HG03442 (cell line): ENCODE data around the gene RFX7.

Experiments
- ATAC-seq: cut with Tn5 transposase; IDR thresholded peaks from one replicate; pipeline ENCODE4 v1.9.1; 2021; ENCODE audit warnings: mild to moderate bottlenecking, moderate library complexity; ENCODE audit not compliant: unreplicated experiment

RFX7 gene

GRCh38 chr15:56244811-56245576, 1.3 kb upstream of the RFX7 start:
- no peak for ATAC-seq

DNA sequence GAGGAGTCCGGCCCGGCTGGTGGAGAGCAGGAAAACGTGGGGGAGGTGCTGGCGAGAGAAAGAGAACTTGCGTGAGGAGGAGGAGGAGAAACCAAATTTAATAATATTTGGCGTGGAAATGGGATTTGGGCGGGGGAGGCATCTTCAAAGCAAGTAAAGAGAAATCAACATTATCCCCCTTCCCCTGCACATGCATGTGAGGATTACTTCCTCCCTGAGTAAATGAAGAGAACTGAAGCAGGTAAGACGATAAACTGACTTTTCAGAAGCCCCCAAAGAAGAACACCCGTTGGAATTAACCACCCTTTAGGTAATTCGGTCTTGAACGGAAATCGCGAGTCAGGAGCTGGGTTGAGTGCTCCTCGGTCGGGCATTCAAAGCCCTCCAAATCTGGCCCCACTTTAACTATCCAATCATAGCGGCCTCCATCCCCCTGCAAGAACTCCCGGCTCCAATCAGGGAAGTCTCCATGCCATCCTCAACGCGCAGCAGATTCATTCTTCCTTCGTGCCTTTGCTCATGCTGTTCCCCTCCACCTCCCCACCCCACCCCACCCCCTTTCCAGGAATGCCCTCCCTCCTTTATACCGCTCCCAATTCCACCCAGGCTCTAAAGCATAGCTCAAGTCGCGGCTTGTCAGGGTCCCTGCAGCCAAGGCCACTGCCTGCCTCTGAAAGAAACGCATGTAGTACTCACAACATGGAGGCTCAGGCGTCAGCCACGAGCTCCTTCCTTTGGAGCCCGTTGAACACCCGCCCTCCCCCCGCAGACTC, 545 bp upstream of the RFX7 start:
- no peak for ATAC-seq

GRCh38 chr15:56242576-56243162, 1.0 kb downstream of the RFX7 start:
- no peak for ATAC-seq

- no peak for ATAC-seq
Measured at GRCh38 chr15:56241374-56242105, 2.1 kb downstream of the RFX7 start.

GRCh38 chr15:56240390-56240789, 3.3 kb downstream of the RFX7 start:
- ATAC-seq, result no peak

GRCh38 chr15:56236197-56236596, 7.5 kb downstream of the RFX7 start:
- ATAC-seq, result no peak

- no peak for ATAC-seq
Measured at GRCh38 chr15:56234804-56235203, 8.9 kb downstream of the RFX7 start.

DNA sequence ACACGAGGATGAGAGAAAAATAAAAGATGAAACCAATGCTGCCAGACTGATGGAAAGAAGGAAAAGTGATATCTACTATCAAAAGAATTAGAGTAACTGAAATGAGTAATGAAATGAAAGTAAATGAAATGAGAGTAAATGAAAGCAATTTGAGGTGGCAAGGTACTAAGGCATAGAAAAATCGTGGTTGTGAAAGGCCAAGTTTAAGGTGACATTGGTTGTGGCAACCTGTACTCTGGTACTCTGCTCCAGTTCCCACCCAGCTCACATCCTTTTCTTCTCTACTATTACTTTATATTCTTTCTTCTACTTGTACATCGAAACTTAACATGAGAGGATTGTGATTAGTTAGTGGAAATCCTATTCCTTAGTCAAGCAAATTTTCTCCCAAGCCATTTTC, 10.1 kb downstream of the RFX7 start:
- ATAC-seq, result no peak

DNA sequence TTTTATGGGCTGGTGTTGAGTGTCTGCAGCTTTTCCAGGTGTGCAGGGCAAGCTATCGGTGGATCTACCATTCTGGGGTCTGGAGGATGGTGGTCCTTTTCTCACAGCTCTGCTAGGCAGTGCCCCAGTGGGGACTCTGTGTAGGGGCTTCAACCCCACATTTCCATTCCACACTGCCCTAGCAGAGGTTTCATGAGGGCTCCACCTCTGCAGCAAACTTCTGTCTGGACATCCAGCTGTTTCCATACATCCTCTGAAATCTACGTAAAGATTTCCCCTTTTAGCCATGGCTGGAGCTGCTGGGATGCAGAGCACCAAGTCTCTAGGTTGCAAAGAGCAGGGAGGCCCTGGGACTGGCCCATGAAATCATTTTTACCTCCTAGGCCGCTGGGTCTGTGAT, 11.6 kb downstream of the RFX7 start:
- ATAC-seq, result no peak

- ATAC-seq, result no peak
Measured at GRCh38 chr15:56228854-56229253, 14.8 kb downstream of the RFX7 start.

GRCh38 chr15:56228352-56228751, 15.3 kb downstream of the RFX7 start:
- no peak for ATAC-seq

GRCh38 chr15:56227780-56228179, 15.9 kb downstream of the RFX7 start:
- no peak for ATAC-seq

DNA sequence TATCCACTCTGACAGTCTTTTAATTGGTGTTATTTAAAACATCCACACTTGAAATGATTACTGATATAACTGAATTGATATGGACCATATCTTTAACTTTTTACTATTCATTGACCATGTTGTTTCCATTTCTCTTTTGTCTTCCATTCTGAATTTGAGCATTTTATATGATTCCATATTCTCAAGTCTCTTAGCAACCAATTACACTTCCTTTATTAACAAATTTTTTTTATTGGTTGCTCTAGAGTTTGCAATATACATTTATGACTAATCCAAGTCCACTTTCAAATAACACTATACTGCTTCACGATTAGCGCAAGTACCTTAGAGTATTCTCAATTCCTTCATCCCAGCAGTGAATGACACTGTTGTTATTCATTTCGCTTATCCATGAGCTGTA, 16.4 kb downstream of the RFX7 start:
- no peak for ATAC-seq

DNA sequence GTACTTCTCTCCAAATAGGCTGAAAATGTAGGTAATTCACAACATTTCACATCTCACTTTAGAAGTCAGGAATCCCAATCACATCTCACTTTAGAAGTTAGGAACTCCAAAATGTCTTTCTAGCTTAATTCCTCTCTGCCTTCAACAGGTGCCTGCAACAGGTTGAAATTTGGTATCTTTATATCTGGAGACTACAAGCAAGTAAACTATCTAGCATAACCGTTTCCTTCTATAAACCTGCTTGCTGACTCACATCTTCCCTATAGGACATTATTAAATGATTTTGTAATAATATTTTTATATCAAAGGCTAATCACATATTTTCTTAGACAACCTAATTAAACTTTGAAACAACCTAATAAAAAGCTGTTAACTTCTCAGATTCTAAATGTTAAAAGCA, 18.2 kb downstream of the RFX7 start:
- ATAC-seq, result no peak

GRCh38 chr15:56222302-56222701, 21.4 kb downstream of the RFX7 start:
- ATAC-seq, result no peak

DNA sequence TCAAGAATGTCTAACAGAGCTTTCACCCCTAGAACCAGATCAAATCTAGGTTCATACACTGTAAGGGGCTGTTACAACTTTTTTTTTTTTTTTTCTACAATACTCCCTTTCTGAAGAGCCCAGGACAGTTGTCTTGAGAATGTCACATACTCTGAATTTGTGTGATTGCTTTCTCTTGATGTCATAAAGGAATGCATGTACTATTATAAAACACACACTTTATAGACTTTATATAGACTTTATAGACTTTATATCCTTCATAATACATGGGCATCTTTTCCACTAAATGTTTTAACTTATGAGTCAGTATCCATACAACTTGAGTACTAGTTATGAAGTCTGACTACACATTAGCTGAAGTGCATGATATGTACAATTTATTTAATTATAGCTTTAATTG, 26.3 kb downstream of the RFX7 start:
- ATAC-seq, result no peak

- ATAC-seq, result no peak
Measured at GRCh38 chr15:56215769-56216168, 27.9 kb downstream of the RFX7 start.

DNA sequence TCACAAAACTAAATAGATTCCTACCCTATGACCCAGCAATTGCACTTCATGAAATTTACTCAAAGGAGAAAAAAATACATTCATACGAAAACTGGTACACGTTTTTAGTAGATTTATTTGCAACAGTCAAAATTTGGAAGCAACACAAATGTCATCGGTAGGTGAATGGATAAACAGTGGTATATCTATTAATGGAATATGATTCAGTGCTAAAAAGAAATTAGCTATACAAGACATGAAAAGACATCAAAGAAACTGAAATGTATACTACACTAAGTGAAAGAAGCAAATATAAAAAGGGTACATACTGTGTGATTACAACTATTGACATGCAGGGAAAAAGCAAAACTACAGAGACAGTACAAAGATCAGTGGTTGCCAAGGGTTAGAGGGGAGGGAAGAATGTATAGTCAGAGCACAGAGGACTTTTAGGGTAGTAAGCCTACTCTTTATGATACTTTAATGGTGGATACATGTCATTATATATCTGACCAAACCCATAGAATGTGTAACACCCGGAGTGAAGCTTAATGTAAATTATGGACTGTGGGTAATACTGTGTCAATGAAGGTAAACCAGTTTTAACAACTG, 31.6 kb downstream of the RFX7 start:
- ATAC-seq, result no peak

DNA sequence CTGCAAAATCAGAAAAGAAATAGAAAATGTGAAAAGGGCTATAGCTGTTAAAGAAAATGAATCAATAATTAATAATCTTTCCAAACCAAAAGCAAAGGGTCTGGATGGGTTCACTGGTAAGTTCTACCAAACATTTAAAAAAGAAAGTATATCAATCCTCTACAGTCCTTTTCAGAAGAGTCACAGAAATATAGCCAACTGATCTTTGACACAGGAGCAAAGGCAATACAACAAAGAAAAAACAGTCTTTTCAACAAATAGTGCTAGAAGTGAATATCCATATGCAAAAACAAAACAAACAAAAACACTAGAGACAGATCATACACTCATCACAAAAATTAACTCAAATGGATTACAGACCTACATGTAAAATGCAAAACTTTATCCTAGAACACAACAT, 32.6 kb downstream of the RFX7 start:
- no peak for ATAC-seq

DNA sequence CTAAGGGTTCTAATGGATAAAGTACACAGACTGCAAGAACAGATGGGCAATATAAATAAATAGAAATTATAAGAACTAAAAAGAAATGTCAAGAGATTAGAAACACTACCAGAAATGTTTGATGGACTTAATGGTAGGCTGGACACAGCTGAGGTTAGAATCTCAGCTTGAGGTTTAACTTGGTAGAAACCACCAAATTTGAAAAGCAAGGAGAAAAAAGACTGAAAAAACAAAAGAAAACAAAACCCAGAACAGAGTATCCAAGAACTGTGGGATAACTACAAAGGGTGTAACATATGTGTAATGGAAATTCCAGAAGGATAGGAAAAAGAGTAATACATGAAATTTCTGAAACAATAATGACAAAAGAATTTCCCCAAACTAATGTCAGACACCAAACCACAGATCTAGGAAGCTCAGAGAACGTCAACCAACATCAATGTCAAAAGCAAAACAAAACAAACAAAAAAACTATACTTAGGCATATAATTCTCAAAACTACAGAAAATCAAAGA, 35.0 kb downstream of the RFX7 start:
- no peak for ATAC-seq

- ATAC-seq, result no peak
Measured at GRCh38 chr15:56208185-56208584, 35.5 kb downstream of the RFX7 start.
